ENCODE measurements around the gene SNCAIP.

DNA sequence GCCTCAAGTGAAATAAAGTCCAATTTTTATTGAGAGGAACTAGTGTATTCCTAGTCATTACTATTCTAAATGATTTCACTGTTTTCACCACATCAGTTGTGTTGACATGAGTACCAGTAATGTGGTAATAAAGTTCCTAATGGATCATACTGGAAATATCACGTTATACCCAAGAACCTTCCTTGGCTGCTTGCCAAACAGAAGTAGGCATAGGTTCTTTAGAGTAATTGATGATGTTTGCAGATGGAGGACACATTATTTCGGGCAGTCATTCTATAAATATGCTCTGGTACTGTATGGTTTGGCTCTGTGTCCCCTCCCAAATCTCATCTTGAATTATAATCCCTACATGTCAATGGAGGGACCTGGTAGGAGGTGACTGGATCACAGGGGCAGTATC, 15.1 kb downstream of the SNCAIP start:
- TF ChIP-seq, protein P1, sequence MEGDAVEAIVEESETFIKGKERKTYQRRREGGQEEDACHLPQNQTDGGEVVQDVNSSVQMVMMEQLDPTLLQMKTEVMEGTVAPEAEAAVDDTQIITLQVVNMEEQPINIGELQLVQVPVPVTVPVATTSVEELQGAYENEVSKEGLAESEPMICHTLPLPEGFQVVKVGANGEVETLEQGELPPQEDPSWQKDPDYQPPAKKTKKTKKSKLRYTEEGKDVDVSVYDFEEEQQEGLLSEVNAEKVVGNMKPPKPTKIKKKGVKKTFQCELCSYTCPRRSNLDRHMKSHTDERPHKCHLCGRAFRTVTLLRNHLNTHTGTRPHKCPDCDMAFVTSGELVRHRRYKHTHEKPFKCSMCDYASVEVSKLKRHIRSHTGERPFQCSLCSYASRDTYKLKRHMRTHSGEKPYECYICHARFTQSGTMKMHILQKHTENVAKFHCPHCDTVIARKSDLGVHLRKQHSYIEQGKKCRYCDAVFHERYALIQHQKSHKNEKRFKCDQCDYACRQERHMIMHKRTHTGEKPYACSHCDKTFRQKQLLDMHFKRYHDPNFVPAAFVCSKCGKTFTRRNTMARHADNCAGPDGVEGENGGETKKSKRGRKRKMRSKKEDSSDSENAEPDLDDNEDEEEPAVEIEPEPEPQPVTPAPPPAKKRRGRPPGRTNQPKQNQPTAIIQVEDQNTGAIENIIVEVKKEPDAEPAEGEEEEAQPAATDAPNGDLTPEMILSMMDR (IDR thresholded peaks at IDR 0.05), result no peak
- no peak for TF ChIP-seq POLR2A (IDR thresholded peaks at IDR 0.05)

Data from lower leg skin (tissue), 3 donors.